ENCODE results near the gene COL21A1.
A peak's percentile ranks its signal among the peaks of the same experiment; 100 is the strongest.

The COL21A1 gene

GRCh38 chr6:56144538-56145324 lies 102.6 kb downstream of the COL21A1 start:
- no peak overlapping the region for H3K4ac ChIP-seq (ENCODE audit: low read depth in 1 of 2, low read length in 2 of 2)
- H3K9me3 ChIP-seq (ENCODE audit: control insufficient read depth, low read length) = no peaks in the 10 kb centered on the region
- H3K79me1 ChIP-seq (replicated peaks; ENCODE audit: low read length, poor library complexity, severe bottlenecking) = no peaks in the 10 kb centered on the region
- H4K91ac ChIP-seq (ENCODE audit: low read length) = no peak overlapping the region
- H3K27ac ChIP-seq (ENCODE audit: low read length, poor library complexity, severe bottlenecking) = no peak overlapping the region
- no peak overlapping the region for H3K14ac ChIP-seq (ENCODE audit: low read length in 2 of 2)
- H2BK15ac ChIP-seq (ENCODE audit: low read depth, poor library complexity, severe bottlenecking) = no peak overlapping the region
- peak overlapping the region in 1 of 2 experiments; percentile 27 for H3K4me3 ChIP-seq (ENCODE audit: insufficient read depth in 1 of 2, low read depth in 1 of 2, low read length in 2 of 2)
- H3K4me2 ChIP-seq (ENCODE audit: low read length, poor library complexity, severe bottlenecking) = no peak overlapping the region
- peak overlapping the region; percentile 72 for H3K9ac ChIP-seq (ENCODE audit: low read length)
- H2AK5ac ChIP-seq (ENCODE audit: low read length, severe bottlenecking) = no peak overlapping the region
- DNase-seq = peak; percentile 54
- no peak overlapping the region for H3K18ac ChIP-seq (ENCODE audit: low read depth in 1 of 2, low read length in 2 of 2)
- H2BK12ac ChIP-seq (ENCODE audit: low read length in 2 of 2) = no peak overlapping the region
- H3K27me3 ChIP-seq (ENCODE audit: control insufficient read depth in 1 of 2, insufficient read depth in 1 of 2, low read length in 2 of 2) = no peaks in the 10 kb centered on the region
- no peak overlapping the region for H2BK5ac ChIP-seq (ENCODE audit: low read depth, low read length, poor library complexity, severe bottlenecking)
- H3K36me3 ChIP-seq (ENCODE audit: control insufficient read depth in 1 of 2, insufficient read depth in 2 of 2, low read depth in 1 of 2, low read length in 2 of 2) = peaks cover 0 to 3% of the 10 kb centered on the region in 2 experiments
- 70% methylated on average over 2 of the region's 4 CpGs for WGBS
- H2BK120ac ChIP-seq (ENCODE audit: low read depth, low read length) = no peak overlapping the region
- no peak overlapping the region for H2AFZ ChIP-seq (ENCODE audit: low read depth, low read length)
- H4K8ac ChIP-seq (ENCODE audit: low read length) = no peak overlapping the region
- no peaks in the 10 kb centered on the region for H3K4me1 ChIP-seq (ENCODE audit: control insufficient read depth, insufficient read depth, low read depth, low read length)
- H3K23ac ChIP-seq (ENCODE audit: low read length in 2 of 2) = no peak overlapping the region

GRCh38 chr6:56143796-56144195 lies 103.6 kb downstream of the COL21A1 start:
- 44% methylated on average over 1 of the region's 2 CpGs for WGBS
- H3K79me1 ChIP-seq (replicated peaks; ENCODE audit: low read length, poor library complexity, severe bottlenecking) = no peaks in the 10 kb centered on the region
- no peak overlapping the region for H3K14ac ChIP-seq (ENCODE audit: low read length in 2 of 2)
- H4K91ac ChIP-seq (ENCODE audit: low read length) = no peak overlapping the region
- H2BK12ac ChIP-seq (ENCODE audit: low read length in 2 of 2) = no peak overlapping the region
- no peak overlapping the region for H3K4me2 ChIP-seq (ENCODE audit: low read length, poor library complexity, severe bottlenecking)
- no peak overlapping the region for H2BK5ac ChIP-seq (ENCODE audit: low read depth, low read length, poor library complexity, severe bottlenecking)
- no peak overlapping the region for H3K23ac ChIP-seq (ENCODE audit: low read length in 2 of 2)
- no peak overlapping the region for H3K18ac ChIP-seq (ENCODE audit: low read depth in 1 of 2, low read length in 2 of 2)
- H3K9me3 ChIP-seq (ENCODE audit: control insufficient read depth, low read length) = no peaks in the 10 kb centered on the region
- H3K4ac ChIP-seq (ENCODE audit: low read depth in 1 of 2, low read length in 2 of 2) = no peak overlapping the region
- H2BK15ac ChIP-seq (ENCODE audit: low read depth, poor library complexity, severe bottlenecking) = no peak overlapping the region
- H3K27ac ChIP-seq (ENCODE audit: low read length, poor library complexity, severe bottlenecking) = no peak overlapping the region
- H3K27me3 ChIP-seq (ENCODE audit: control insufficient read depth in 1 of 2, insufficient read depth in 1 of 2, low read length in 2 of 2) = no peaks in the 10 kb centered on the region
- H2BK120ac ChIP-seq (ENCODE audit: low read depth, low read length) = no peak overlapping the region
- no peak overlapping the region for H2AK5ac ChIP-seq (ENCODE audit: low read length, severe bottlenecking)
- peak overlapping the region in 1 of 2 experiments; percentile 19 for H3K4me3 ChIP-seq (ENCODE audit: insufficient read depth in 1 of 2, low read depth in 1 of 2, low read length in 2 of 2)
- no peaks in the 10 kb centered on the region for H3K4me1 ChIP-seq (ENCODE audit: control insufficient read depth, insufficient read depth, low read depth, low read length)
- H4K8ac ChIP-seq (ENCODE audit: low read length) = no peak overlapping the region
- peaks cover 0 to 3% of the 10 kb centered on the region in 2 experiments for H3K36me3 ChIP-seq (ENCODE audit: control insufficient read depth in 1 of 2, insufficient read depth in 2 of 2, low read depth in 1 of 2, low read length in 2 of 2)
- no peak for DNase-seq
- H2AFZ ChIP-seq (ENCODE audit: low read depth, low read length) = no peak overlapping the region
- peak overlapping the region; percentile 72 for H3K9ac ChIP-seq (ENCODE audit: low read length)

- Histone ChIP-seq H3K14ac (ENCODE audit: low read length in 2 of 2) (no peak overlapping the region), H2BK15ac (ENCODE audit: low read depth, poor library complexity, severe bottlenecking) (no peak overlapping the region), H2BK120ac (ENCODE audit: low read depth, low read length) (no peak overlapping the region), H3K9me3 (ENCODE audit: control insufficient read depth, low read length) (no peaks in the 10 kb centered on the region), H3K4me3 (ENCODE audit: insufficient read depth in 1 of 2, low read depth in 1 of 2, low read length in 2 of 2) (no peak overlapping the region), H2BK5ac (ENCODE audit: low read depth, low read length, poor library complexity, severe bottlenecking) (no peak overlapping the region), H3K4ac (ENCODE audit: low read depth in 1 of 2, low read length in 2 of 2) (no peak overlapping the region), H3K4me2 (ENCODE audit: low read length, poor library complexity, severe bottlenecking) (no peak overlapping the region), H3K18ac (ENCODE audit: low read depth in 1 of 2, low read length in 2 of 2) (no peak overlapping the region), H3K9ac (ENCODE audit: low read length) (no peak overlapping the region), H3K36me3 (ENCODE audit: control insufficient read depth in 1 of 2, insufficient read depth in 2 of 2, low read depth in 1 of 2, low read length in 2 of 2) (peaks cover 0 to 3% of the 10 kb centered on the region in 2 experiments), H3K4me1 (ENCODE audit: control insufficient read depth, insufficient read depth, low read depth, low read length) (no peaks in the 10 kb centered on the region), H3K27ac (ENCODE audit: low read length, poor library complexity, severe bottlenecking) (no peak overlapping the region), H2BK12ac (ENCODE audit: low read length in 2 of 2) (no peak overlapping the region), H2AFZ (ENCODE audit: low read depth, low read length) (no peak overlapping the region), H4K8ac (ENCODE audit: low read length) (no peak overlapping the region), H3K79me1 (replicated peaks; ENCODE audit: low read length, poor library complexity, severe bottlenecking) (no peaks in the 10 kb centered on the region), H3K27me3 (ENCODE audit: control insufficient read depth in 1 of 2, insufficient read depth in 1 of 2, low read length in 2 of 2) (no peaks in the 10 kb centered on the region), H3K23ac (ENCODE audit: low read length in 2 of 2) (no peak overlapping the region), H4K91ac (ENCODE audit: low read length) (no peak overlapping the region), H2AK5ac (ENCODE audit: low read length, severe bottlenecking) (no peak overlapping the region)
- DNase-seq = no peak
Observed at GRCh38 chr6:56140090-56140489, 107.3 kb downstream of the COL21A1 start.

- H2BK12ac ChIP-seq (ENCODE audit: low read length in 2 of 2) = no peak overlapping the region
- no peak overlapping the region for H4K91ac ChIP-seq (ENCODE audit: low read length)
- no peak for DNase-seq
- no peaks in the 10 kb centered on the region for H3K36me3 ChIP-seq (ENCODE audit: control insufficient read depth in 1 of 2, insufficient read depth in 2 of 2, low read depth in 1 of 2, low read length in 2 of 2)
- H2AFZ ChIP-seq (ENCODE audit: low read depth, low read length) = no peak overlapping the region
- H2BK5ac ChIP-seq (ENCODE audit: low read depth, low read length, poor library complexity, severe bottlenecking) = no peak overlapping the region
- H3K27me3 ChIP-seq (ENCODE audit: control insufficient read depth in 1 of 2, insufficient read depth in 1 of 2, low read length in 2 of 2) = no peaks in the 10 kb centered on the region
- no peak overlapping the region for H3K4ac ChIP-seq (ENCODE audit: low read depth in 1 of 2, low read length in 2 of 2)
- no peak overlapping the region for H3K27ac ChIP-seq (ENCODE audit: low read length, poor library complexity, severe bottlenecking)
- no peak overlapping the region for H3K9ac ChIP-seq (ENCODE audit: low read length)
- H2BK15ac ChIP-seq (ENCODE audit: low read depth, poor library complexity, severe bottlenecking) = no peak overlapping the region
- no peak overlapping the region for H4K8ac ChIP-seq (ENCODE audit: low read length)
- H2BK120ac ChIP-seq (ENCODE audit: low read depth, low read length) = no peak overlapping the region
- no peak overlapping the region for H3K4me3 ChIP-seq (ENCODE audit: insufficient read depth in 1 of 2, low read depth in 1 of 2, low read length in 2 of 2)
- H3K18ac ChIP-seq (ENCODE audit: low read depth in 1 of 2, low read length in 2 of 2) = no peak overlapping the region
- no peaks in the 10 kb centered on the region for H3K4me1 ChIP-seq (ENCODE audit: control insufficient read depth, insufficient read depth, low read depth, low read length)
- H2AK5ac ChIP-seq (ENCODE audit: low read length, severe bottlenecking) = no peak overlapping the region
- H3K9me3 ChIP-seq (ENCODE audit: control insufficient read depth, low read length) = peaks cover 23% of the 10 kb centered on the region
- no peak overlapping the region for H3K4me2 ChIP-seq (ENCODE audit: low read length, poor library complexity, severe bottlenecking)
- no peak overlapping the region for H3K23ac ChIP-seq (ENCODE audit: low read length in 2 of 2)
- no peaks in the 10 kb centered on the region for H3K79me1 ChIP-seq (replicated peaks; ENCODE audit: low read length, poor library complexity, severe bottlenecking)
- no peak overlapping the region for H3K14ac ChIP-seq (ENCODE audit: low read length in 2 of 2)
Observed at GRCh38 chr6:56115715-56116114, 131.7 kb downstream of the COL21A1 start.
